Heart right ventricle (tissue), 16 donors: ENCODE data around the gene OR5L1. TPM values are rescaled to one million over a fixed set of nuclear protein-coding genes. Genes with fewer than 3 reads are reported as not detected.

Experiments used
- ATAC-seq, 8 donors: fragments of 200-7000 bp; cut with Tn5 transposase; one replicate each; pipeline ENCODE4 v1.9.1; 2020; ENCODE audit warnings: mild to moderate bottlenecking in 8 of 8, moderate library complexity in 8 of 8, moderate number of reproducible peaks in 1 of 8
- DNase-seq, 2 donors: peaks; one replicate each; pipeline ENCODE4 v3.0.0-alpha.2; 2020
- H3K27ac ChIP-seq, 10 donors: fragments of 200-600 bp; sonication (generic) in 2 of 10; one replicate each; pipeline versions ENCODE4 v1.5.0 to v1.8.0; 2020 to 2022; ENCODE audit warnings: mild to moderate bottlenecking in 3 of 10
- H3K27me3 ChIP-seq, 7 donors: fragments of 200-600 bp; one replicate each; pipeline ENCODE4 v1.8.0; 2021 to 2022; ENCODE audit warnings: mild to moderate bottlenecking in 2 of 7
- H3K36me3 ChIP-seq, 9 donors: fragments of 200-600 bp; sonication (generic) in 1 of 9; one replicate each; pipeline versions ENCODE4 v1.5.0 to v1.8.0; 2020 to 2022; ENCODE audit warnings: mild to moderate bottlenecking in 2 of 9
- H3K4me1 ChIP-seq, 9 donors: fragments of 200-600 bp; sonication (generic) in 1 of 9; one replicate each; pipeline versions ENCODE4 v1.5.0 to v1.8.0; 2020 to 2022; ENCODE audit warnings: mild to moderate bottlenecking in 4 of 9
- H3K4me3 ChIP-seq, 10 donors: fragments of 200-600 bp; sonication (generic) in 2 of 10; one replicate each; pipeline versions ENCODE4 v1.5.0 to v1.8.0; 2020 to 2022; ENCODE audit warnings: mild to moderate bottlenecking in 7 of 10, moderate library complexity in 2 of 10
- H3K9me3 ChIP-seq, 11 donors: fragments of 200-600 bp in 10 of 11; sonication (generic) in 2 of 11; one replicate each; pipeline versions ENCODE4 v1.5.0 to v1.8.0; 2013 to 2022; ENCODE audit warnings: mild to moderate bottlenecking in 2 of 11, control low read depth in 1 of 11, moderate library complexity in 1 of 11
- CTCF ChIP-seq, 9 donors: fragments of 200-600 bp; sonication (generic) in 2 of 9; IDR thresholded peaks; one replicate each; pipeline versions ENCODE4 v1.5.0 to v1.8.0; 2021 to 2022; ENCODE audit warnings: antibody characterized with exemption in 9 of 9, mild to moderate bottlenecking in 5 of 9, moderate library complexity in 1 of 9
- WGBS, 2 donors: extraction: QIAGEN DNeasy Blood & Tissue Kit; methylation state at CpG; one replicate each; pipeline ENCODE4 v1.1.7; 2013; ENCODE audit warnings: inconsistent platforms in 1 of 2; 5-methylcytosine and 5-hydroxymethylcytosine counted together
- intact Hi-C, 10 donors: fragments of 100-400 bp; cut with DNase I; formaldehyde crosslinking; loops; one replicate each; pipeline versions ENCODE4 v1.11.1 to v1.14.2; 2022
- polyA plus RNA-seq, 2 donors: library from polyadenylated mRNA; stranded (reverse); fragments of 200-250 nt; gene quantifications; one replicate each; pipeline ENCODE4 v1.2.3, GENCODE V29; 2013
- total RNA-seq, 10 donors: library from RNA; stranded (reverse); fragmentation: NEBNext Ultra II Directional in 3 of 10; extraction: Animal tissue kit (Norgen Biotek cat#: 25700) in 3 of 10; gene quantifications; one replicate each; pipeline versions ENCODE4 v1.2.1 to v1.2.4, GENCODE V29; 2021 to 2023
- donor health status: Arrhythmogenic right ventricular cardiomyopathy.
- donor health status: ischemic (EF 13 %, LVEDD 7.1; RV severe dilation, severe dysfunction).
- donor health status: healthy with polysubstance abuse.
- donor health status: DM: no; HTN: yes; CAD: no.
- donor health status: DM: no; HTN: no; CAD: no.
- donor health status: ischemic (EF 25% LVEDD 6.9; RV normal size, moderate dysfunction).
- donor health status: ischemic (EF 25% LVEDD 5.7; RV mildly dilated, moderate dysfunction).
- donor health status: healthy.
- donor health status: DM: yes; HTN: yes; CAD: no.
- donor health status: Ischemic cardiomyopathy.
- donor health status: ischemic (EF 35%, LVEDD 5.7; RV mildly dilated, moderate dysfunction).
- donor health status: nonischemic (EF 11% LVEDD 7.7; RV severe dilation, severe dysfunction).
- donor health status: DM: yes; HTN: yes; CAD: no.
- donor health status: PGD.
- donor health status: ischemic (EF 29% LVEDD 5.4; RV normal size, mild dysfunction).
- donor health status: nonischemic (EF 23%, LVEDD 6.1; RV moderate dilation, normal function).

Gene OR5L1
- total and polyA plus RNA-seq, 12 donors: not detected

- H3K4me1 ChIP-seq: no peaks in the 10 kb centered on the region
- no peak overlapping the region for H3K27ac ChIP-seq
- H3K9me3 ChIP-seq: no peaks in the 10 kb centered on the region
- 6 to 16% methylated on average over 1 of the region's 1 CpG for WGBS, 2 donors
- ATAC-seq: no peak
- intact Hi-C loops: no loop called here
- no peaks in the 10 kb centered on the region for H3K36me3 ChIP-seq
- TF ChIP-seq CTCF (IDR thresholded peaks at IDR 0.05): no peak
- H3K4me3 ChIP-seq: no peak overlapping the region
- DNase-seq: no peak
- H3K27me3 ChIP-seq: no peaks in the 10 kb centered on the region
Measured at GRCh38 chr11:55854704-55855103, 43.5 kb downstream of the OR5L1 start.

Other genes starting within 250 kb of the OR5L1 start
- gene OR4C16, start 239.2 kb upstream of the OR5L1 start, total RNA-seq: not detected
- not detected for gene OR4C16, start 239.2 kb upstream of the OR5L1 start, polyA plus RNA-seq
- gene OR4C11, start 203.7 kb upstream of the OR5L1 start, total RNA-seq: not detected
- not detected for gene OR4C11, start 203.7 kb upstream of the OR5L1 start, polyA plus RNA-seq
- gene OR4P4, start 176.3 kb upstream of the OR5L1 start, total RNA-seq: not detected
- gene OR4P4, start 176.3 kb upstream of the OR5L1 start, polyA plus RNA-seq: not detected
- gene OR4S2, start 163.0 kb upstream of the OR5L1 start, total RNA-seq: not detected
- not detected for gene OR4S2, start 163.0 kb upstream of the OR5L1 start, polyA plus RNA-seq
- not detected for gene OR4C6, start 149.2 kb upstream of the OR5L1 start, total RNA-seq
- not detected for gene OR4C6, start 149.2 kb upstream of the OR5L1 start, polyA plus RNA-seq
- gene OR5D13, start 37.9 kb upstream of the OR5L1 start, total RNA-seq: not detected
- gene OR5D13, start 37.9 kb upstream of the OR5L1 start, polyA plus RNA-seq: not detected
- not detected for gene OR5D14, start 15.8 kb upstream of the OR5L1 start, total RNA-seq
- not detected for gene OR5D14, start 15.8 kb upstream of the OR5L1 start, polyA plus RNA-seq
- not detected for gene OR5D18, start 8.3 kb downstream of the OR5L1 start, total RNA-seq
- gene OR5D18, start 8.3 kb downstream of the OR5L1 start, polyA plus RNA-seq: not detected
- gene OR5L2, start 15.9 kb downstream of the OR5L1 start, total RNA-seq: not detected
- gene OR5L2, start 15.9 kb downstream of the OR5L1 start, polyA plus RNA-seq: not detected
- not detected for gene OR5D16, start 27.4 kb downstream of the OR5L1 start, total RNA-seq
- gene OR5D16, start 27.4 kb downstream of the OR5L1 start, polyA plus RNA-seq: not detected
- not detected for gene TRIM51, start 71.9 kb downstream of the OR5L1 start, total RNA-seq
- gene TRIM51, start 71.9 kb downstream of the OR5L1 start, polyA plus RNA-seq: not detected
- gene OR5W2, start 103.2 kb downstream of the OR5L1 start, total RNA-seq: not detected
- not detected for gene OR5W2, start 103.2 kb downstream of the OR5L1 start, polyA plus RNA-seq
- not detected for gene OR5I1, start 125.0 kb downstream of the OR5L1 start, total RNA-seq
- not detected for gene OR5I1, start 125.0 kb downstream of the OR5L1 start, polyA plus RNA-seq
- not detected for gene OR10AG1, start 158.6 kb downstream of the OR5L1 start, total RNA-seq
- not detected for gene OR10AG1, start 158.6 kb downstream of the OR5L1 start, polyA plus RNA-seq
- gene OR5F1, start 183.3 kb downstream of the OR5L1 start, total RNA-seq: not detected
- not detected for gene OR5F1, start 183.3 kb downstream of the OR5L1 start, polyA plus RNA-seq
- not detected for gene OR5AS1, start 216.3 kb downstream of the OR5L1 start, total RNA-seq
- not detected for gene OR5AS1, start 216.3 kb downstream of the OR5L1 start, polyA plus RNA-seq